ENCODE measurements around the gene MARCO. TPM values are rescaled to one million over a fixed set of nuclear protein-coding genes. Genes with fewer than 3 reads are reported as not detected.

Gene MARCO
- total and polyA plus RNA-seq, 2 of the 8 experiments (the other 6 are each of a cell fraction or from before 2014, with no cell fraction given), result not detected

DNA sequence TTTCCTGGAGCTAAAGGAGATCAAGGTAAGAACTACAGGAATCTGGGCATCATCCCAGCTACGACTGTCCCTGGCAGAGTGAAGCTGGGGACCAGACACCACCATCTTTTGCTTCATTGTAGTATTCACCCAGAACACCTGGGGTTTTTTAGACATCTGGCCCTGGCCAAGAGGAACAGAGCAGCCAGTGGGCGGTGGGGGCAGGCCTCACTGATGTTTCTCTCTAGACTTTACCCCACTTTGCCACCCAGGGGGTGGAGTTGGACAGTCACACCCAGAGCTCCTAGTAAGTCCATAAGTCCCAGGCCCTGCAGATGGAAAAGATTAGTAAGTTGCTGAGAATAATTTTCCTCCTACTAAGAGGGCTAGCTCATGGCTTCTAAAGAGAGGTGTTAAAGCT is 39.6 kb downstream of the MARCO start:
- no peak overlapping the region for H2BK15ac ChIP-seq (ENCODE audit: low read length)
- WGBS, 2 experiments (ENCODE audit: extremely low coverage in 1 of 2, insufficient coverage in 1 of 2, insufficient read length in 1 of 2, insufficient replicate concordance in 2 of 2, low coverage in 1 of 2, low lambda C conversion rate in 2 of 2, missing lambda C conversion rate in 1 of 2), result 94% methylated on average over 2 of the region's 2 CpGs; no CpG with 5 or more reads in 1 of the 2 experiments
- no peaks in the 10 kb centered on the region for H3K79me2 ChIP-seq (ENCODE audit: control insufficient read depth in 1 of 2, insufficient read depth in 2 of 2, low read length in 2 of 2)
- no peak overlapping the region for H2BK12ac ChIP-seq (ENCODE audit: low read depth, low read length)
- CTCF ChIA-PET (ENCODE audit: partially characterized antibody), result interaction anchor here (0.6 to 1.4 kb wide), 5 partner anchors 9 to 300 kb away, joined by 3 to 8 read pairs (median 4); no protein-coding TSS in a partner anchor
- H3K14ac ChIP-seq (ENCODE audit: insufficient read length), result no peak overlapping the region
- FAIRE-seq (no peak), DNase-seq (ENCODE audit: low read depth in 1 of 2, low spot score in 2 of 2) (no peak)
- no peak overlapping the region for H3K56ac ChIP-seq (replicated peaks; ENCODE audit: insufficient read length, low read depth, low read length)
- TF ChIP-seq KDM5A (IDR thresholded peaks at IDR 0.05; ENCODE audit: low read length), result no peak
- TF ChIP-seq CHD2 (IDR thresholded peaks at IDR 0.05; ENCODE audit: low read length), result no peak
- TF ChIP-seq HDAC2 (IDR thresholded peaks at IDR 0.05; ENCODE audit: borderline replicate concordance in 1 of 2, low read depth in 2 of 2, low read length in 2 of 2), result no peak
- TF ChIP-seq CTBP2 (IDR thresholded peaks at IDR 0.05; ENCODE audit: borderline replicate concordance, insufficient read depth, insufficient read length, low read length), result no peak
- TF ChIP-seq RXRA (IDR thresholded peaks at IDR 0.05; ENCODE audit: insufficient read depth, low read depth, low read length), result no peak
- TF ChIP-seq CEBPB (IDR thresholded peaks at IDR 0.05; ENCODE audit: low read depth, low read length), result no peak
- no peak for TF ChIP-seq EZH2 (IDR thresholded peaks at IDR 0.05; ENCODE audit: low read depth, low read length, severe bottlenecking)
- no peak for TF ChIP-seq EGR1 (IDR thresholded peaks at IDR 0.05; ENCODE audit: borderline replicate concordance, low read depth, low read length)
- TF ChIP-seq, protein P1, sequence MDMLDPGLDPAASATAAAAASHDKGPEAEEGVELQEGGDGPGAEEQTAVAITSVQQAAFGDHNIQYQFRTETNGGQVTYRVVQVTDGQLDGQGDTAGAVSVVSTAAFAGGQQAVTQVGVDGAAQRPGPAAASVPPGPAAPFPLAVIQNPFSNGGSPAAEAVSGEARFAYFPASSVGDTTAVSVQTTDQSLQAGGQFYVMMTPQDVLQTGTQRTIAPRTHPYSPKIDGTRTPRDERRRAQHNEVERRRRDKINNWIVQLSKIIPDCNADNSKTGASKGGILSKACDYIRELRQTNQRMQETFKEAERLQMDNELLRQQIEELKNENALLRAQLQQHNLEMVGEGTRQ (IDR thresholded peaks at IDR 0.05; ENCODE audit: low read length), result no peak
- no peak for TF ChIP-seq TBP (IDR thresholded peaks at IDR 0.05; ENCODE audit: low read depth, low read length)
- no peak for TF ChIP-seq CBX5 (IDR thresholded peaks at IDR 0.05; ENCODE audit: low read depth, low read length)
- TF ChIP-seq TAF1 (IDR thresholded peaks at IDR 0.05; ENCODE audit: low read depth, low read length), result no peak
- H3K18ac ChIP-seq (ENCODE audit: extremely low read depth, low read length), result no peak overlapping the region
- H3K23me2 ChIP-seq (ENCODE audit: low read depth, low read length), result 0 out of 2 replicates have a peak, but pooled peaks cover 1% of the 10 kb centered on the region
- no peak overlapping the region for H2AFZ ChIP-seq (ENCODE audit: low read length)
- no peak overlapping the region for H2BK20ac ChIP-seq (ENCODE audit: low read length)
- POLR2A ChIA-PET (ENCODE audit: partially characterized antibody), result interaction anchor here (0.7 kb wide), 1 partner anchor 27 kb away, joined by 3 read pairs; no protein-coding TSS in a partner anchor
- H3K9me3 ChIP-seq (ENCODE audit: insufficient read depth in 2 of 2, low read depth in 1 of 2, low read length in 1 of 2), result no peaks in the 10 kb centered on the region
- H2BK5ac ChIP-seq (ENCODE audit: low read depth, low read length), result no peak overlapping the region
- no peak overlapping the region for H4K8ac ChIP-seq (ENCODE audit: extremely low read depth, insufficient read depth, low read length)
- no peak overlapping the region for H3K4me2 ChIP-seq (ENCODE audit: insufficient read depth in 1 of 2, low read depth in 2 of 2, low read length in 2 of 2)
- H3K4ac ChIP-seq (replicated peaks; ENCODE audit: insufficient read length, low read depth, low read length), result no peak overlapping the region
- H2BK120ac ChIP-seq (replicated peaks; ENCODE audit: low read depth, low read length), result no peak overlapping the region
- no peaks in the 10 kb centered on the region for H3K4me1 ChIP-seq (replicated peaks in 1 of 4; ENCODE audit: control insufficient read depth in 3 of 4, insufficient read depth in 4 of 4, low read length in 3 of 4)
- no peak overlapping the region for H3K27ac ChIP-seq (ENCODE audit: low read depth, low read length)
- no peak overlapping the region for H3K9ac ChIP-seq (replicated peaks in 1 of 4; ENCODE audit: extremely low read depth in 1 of 4, low read depth in 3 of 4, low read length in 3 of 4)
- H3K4me3 ChIP-seq (ENCODE audit: extremely low read depth in 1 of 4, insufficient read depth in 2 of 4, low read depth in 3 of 4, low read length in 4 of 4), result no peak overlapping the region
- H3K27me3 ChIP-seq (replicated peaks in 1 of 4; ENCODE audit: control insufficient read depth in 3 of 4, extremely low read depth in 1 of 4, insufficient read depth in 3 of 4, low read length in 3 of 4), result no peaks in the 10 kb centered on the region
- H4K91ac ChIP-seq (replicated peaks; ENCODE audit: insufficient read length, low read length), result no peak overlapping the region
- no peak overlapping the region for H2AK5ac ChIP-seq (ENCODE audit: low read depth, low read length)
- no peak overlapping the region for H3K23ac ChIP-seq (ENCODE audit: insufficient read length)
- no peaks in the 10 kb centered on the region for H3K36me3 ChIP-seq (ENCODE audit: control insufficient read depth in 2 of 4, insufficient read depth in 4 of 4, low read length in 3 of 4)
- H3K79me1 ChIP-seq (ENCODE audit: low read depth, low read length), result no peaks in the 10 kb centered on the region
- H4K5ac ChIP-seq (ENCODE audit: insufficient read length, low read depth, low read length), result no peak overlapping the region
- no peaks in the 10 kb centered on the region for H4K20me1 ChIP-seq (replicated peaks in 1 of 2; ENCODE audit: control insufficient read depth in 1 of 2, insufficient read depth in 2 of 2, low read length in 2 of 2)

All from H1 (cell line).